Measurements from ENCODE around the gene EHMT1.

Gene EHMT1

DNA sequence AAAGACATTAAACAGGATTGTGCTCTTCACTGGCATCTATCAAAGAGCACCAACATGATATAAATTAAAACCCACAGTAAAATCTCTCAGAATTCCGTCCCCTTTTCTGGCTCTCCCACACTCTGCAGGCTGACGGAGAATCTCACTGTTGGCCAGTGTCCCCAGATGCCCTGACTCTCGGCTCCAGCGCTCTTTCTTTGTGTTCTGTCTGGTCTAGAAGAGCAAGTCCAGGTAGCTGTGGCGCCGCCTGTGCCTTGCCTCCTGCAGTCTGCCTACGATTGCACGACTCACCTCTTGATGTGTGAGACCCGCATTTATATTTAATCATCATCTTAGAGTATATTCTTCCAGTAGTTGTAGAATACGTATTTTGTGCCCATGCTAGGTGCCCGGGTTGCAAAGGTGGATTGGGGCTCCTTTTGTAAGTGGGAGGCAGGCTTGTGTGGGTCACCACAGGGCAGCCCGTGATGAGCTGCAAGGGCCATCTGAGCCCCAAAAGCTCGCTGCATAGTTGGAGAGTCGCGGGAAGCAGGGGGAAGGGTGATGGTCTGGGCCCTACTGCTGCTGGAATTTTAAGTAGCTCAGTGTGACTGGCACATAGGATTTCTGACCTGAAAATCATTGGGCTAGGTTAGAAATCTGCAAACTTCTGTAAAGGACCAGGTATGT is 55.6 kb downstream of the EHMT1 start:
- no peak for DNase-seq

DNA sequence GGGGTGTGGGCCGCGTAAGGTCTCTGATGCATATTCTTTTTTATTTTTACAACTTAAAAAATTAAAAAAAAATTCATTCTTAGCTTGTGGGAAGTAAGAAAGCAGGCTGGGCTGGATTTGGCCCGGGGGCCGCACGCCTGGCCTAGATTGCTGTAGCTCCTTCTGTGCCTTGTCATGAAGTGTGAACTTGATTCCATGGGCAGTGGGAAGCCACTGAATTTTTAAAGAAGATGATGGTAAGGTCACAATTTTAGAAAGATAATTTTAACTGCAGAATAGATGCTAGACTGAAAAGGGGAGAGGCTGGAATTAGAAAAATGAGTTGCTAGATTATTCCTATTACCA is 56.1 kb downstream of the EHMT1 start:
- DNase-seq, result no peak

DNA sequence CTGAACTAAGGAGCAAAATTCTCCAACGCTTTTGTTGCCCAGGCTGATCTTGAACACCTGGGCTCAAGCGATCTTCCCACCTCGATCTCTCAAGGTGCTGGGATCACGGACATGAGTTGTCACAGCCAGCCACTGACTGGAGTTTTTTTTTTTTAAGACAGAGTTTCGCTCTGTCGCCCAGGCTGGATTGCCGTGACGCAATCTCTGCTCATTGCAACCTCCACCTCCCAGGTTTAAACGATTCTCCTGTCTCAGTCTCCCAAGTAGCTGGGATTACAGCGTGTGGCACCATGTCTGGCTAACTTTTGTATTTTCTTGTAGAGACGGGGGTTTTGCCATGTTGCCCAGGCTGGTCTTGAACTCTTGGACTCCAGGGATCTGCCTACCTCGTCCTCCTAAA is 58.2 kb downstream of the EHMT1 start:
- no peak for DNase-seq

DNA sequence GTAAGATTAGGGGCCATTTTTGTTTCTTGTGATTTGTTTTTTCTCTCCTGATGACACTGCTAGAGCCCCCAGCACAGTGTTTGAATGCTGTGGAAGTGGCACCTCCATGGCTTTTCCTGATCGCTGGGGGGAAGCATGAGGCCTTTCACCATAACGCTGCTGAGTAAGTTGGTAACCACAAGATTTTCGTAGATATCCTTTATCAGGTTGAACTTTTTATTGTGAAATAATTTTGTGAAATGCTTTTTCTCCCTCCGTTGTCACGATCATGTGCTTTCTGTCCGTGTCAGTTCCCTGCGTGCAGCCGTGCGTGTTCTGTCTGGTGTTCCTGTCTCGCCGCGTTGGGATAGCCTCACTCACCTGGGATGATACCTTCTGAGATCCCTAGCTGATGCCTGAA is 59.4 kb downstream of the EHMT1 start:
- no peak for DNase-seq

DNA sequence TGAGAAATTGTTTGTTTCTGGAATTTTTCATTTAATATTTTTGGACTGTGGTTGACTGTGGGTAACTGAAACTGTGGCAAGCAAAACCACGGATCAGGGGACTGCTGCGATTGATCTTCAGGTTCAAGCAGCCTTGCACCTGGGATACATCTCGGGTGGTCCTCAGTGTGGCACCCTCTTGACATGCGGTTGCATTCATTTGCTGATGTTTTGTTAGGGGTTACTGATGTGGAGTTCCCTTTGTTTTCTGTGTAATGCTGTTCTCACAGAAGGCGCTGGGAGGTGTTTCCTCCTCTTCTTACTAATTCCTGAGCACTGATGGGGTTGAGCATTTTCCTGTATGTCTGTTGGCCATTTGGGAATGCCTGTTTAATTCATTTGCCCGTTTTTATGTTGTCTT is 60.4 kb downstream of the EHMT1 start:
- DNase-seq, result no peak

DNA sequence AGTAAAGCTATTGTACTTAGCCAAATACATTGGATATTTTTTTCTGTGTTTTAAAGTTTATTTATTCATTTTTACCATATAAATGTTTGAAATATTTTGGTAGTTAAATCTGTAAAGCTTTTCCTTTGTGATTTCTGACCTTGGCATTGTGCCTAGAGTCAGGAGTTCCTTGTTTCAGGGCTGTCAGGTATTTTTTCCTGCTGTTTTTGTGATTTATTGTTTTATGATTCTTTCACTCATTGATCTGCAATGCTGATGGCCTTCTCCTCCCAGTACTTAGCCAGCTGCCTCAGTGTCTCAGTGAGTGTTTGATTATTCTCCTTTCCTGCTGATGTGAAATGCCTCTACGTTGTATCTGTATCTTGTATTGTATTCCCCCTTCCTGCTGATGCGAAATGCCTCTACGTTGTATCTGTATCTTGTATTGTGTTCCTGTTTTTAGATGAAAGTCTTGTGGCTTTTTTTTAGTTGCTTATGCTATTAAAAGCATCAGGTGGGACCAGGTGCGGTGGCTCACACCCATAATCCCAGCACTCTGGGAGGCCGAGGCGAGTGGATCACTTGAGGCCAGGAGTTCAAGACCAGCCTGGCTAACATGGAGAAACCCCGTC is 61.0 kb downstream of the EHMT1 start:
- no peak for DNase-seq

DNA sequence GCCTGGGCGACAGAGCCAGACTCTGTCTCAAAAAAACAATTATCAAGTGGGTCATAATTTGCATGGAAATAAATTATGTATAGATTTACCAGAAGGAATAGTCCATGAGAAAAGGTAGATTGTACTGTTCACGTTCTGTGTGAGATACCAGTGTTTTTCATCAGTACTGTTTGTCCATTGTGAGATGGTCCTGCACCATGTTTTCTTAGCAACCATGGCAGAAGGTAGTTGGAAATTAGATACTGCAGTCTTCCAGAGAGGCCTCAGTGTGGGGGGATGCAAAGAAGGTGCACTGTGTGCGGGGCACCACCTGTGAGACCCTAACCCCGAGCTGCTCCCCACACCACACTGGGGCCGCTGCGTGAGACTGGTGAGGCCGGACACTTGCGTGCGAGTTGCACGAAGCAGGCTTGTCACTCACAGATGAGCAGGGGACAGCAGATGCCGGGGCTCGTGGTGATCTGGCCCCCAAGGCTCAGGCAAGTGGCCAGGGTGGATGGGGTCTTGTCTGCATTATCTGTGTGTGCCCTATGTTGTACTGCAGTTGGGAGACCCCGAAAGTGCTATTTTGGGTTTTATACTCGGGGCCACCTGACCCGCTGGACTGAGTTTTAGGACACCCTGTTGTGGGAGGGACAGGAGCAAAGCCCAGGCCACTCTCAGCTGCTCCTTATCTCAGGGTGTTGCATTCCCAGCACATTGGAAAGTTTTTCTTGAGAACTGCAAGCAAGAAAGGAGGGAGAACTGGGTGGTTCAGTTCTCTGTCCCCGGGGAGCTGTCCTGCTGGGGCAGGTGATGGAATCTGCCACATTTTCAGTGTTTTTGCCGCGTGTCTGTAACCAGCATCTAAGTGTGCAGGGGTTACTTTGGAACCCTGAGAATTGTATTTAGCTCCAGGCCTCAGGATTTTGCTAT is 61.9 kb downstream of the EHMT1 start:
- no peak for DNase-seq

DNA sequence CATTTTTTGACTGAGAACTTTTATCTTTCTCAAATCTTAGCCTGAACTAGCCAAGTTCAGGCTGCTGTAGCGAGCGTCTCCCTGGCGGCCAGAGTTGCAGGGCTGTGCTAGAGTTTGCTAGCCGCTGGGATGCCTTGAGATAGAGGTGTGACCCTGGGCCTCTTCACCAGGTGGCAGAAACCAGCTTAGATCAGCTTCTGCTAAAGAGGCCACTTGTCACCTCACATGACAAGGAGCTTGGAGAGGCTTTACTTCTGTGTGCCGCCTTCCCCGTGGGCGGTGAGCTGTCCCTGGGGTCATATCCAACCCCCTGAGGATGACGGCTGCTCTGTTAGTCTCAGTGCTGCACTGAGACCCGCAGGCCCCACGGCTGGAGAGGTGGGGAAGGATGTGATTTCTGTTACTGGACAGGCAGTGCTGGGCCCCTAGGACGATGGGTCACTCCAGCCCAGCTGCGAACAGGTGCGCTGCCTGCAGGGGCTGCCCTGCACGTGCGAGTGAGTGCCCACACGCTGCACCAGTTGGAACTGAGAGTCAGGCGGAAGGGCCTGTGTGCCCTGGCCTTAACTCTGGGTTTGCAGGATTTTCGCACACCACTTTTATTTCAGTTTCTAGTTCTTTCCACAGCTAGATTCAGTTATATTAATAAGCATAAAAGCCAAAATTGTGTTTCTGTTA is 63.8 kb downstream of the EHMT1 start:
- no peak for DNase-seq

DNA sequence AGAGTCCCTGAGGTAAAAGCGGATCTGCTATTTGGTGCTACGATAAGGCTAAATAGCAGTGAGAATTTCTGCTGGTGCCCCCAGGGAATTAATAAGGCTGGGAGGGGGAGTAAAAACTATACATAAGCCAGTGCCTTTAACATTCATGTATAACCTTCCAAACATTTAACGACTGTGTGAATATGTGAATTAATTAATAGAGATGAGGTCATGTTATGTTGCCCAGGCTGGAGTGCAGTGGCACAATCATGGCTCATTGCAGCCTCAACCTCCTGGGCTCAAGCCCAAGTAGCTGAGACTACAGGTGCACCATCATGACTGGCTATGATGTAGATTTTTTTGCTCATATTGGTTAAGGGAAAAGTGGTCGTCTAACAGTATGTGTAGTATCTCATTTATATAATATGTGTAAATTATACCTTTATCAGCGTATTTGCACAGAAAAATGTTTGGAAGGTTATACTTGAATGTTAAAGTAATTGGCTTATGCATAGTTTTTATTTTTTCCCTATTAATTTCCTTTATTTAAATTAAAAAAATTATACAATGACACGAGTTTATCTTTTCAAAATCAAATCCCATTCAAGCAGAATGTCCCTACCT is 64.6 kb downstream of the EHMT1 start:
- no peak for DNase-seq

DNA sequence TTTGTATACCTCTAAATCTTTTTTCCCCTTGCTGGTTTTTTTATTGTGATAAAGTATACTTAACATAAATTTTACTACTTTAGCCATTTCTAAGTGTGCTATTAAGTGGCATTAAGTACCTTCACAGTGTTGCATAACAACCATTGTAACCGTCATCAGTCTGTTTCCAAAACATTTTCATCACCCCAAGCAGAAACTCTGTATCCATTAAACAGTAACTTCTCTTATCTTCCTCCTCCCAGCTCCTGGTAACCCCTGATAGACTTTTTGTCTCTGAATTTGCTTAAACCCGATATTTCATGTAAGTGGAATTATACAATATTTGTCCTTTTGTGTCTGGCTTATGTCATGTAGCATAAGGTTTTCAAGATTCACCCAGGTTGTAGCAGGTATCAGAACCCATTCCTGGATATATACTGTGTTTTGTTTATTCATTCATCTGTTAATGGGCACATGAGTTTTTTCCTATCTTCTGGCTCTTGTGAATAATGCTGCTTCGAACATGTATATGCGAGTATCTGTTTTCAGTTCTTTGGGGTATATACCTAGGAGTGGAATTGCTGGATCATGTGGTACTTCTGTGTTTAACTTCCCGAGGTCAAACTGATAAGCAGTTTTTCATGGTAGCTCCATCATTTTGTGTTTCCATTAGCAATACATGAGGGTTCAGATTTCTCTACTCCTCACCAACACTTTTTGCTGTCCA is 66.4 kb downstream of the EHMT1 start:
- no peak for DNase-seq

DNA sequence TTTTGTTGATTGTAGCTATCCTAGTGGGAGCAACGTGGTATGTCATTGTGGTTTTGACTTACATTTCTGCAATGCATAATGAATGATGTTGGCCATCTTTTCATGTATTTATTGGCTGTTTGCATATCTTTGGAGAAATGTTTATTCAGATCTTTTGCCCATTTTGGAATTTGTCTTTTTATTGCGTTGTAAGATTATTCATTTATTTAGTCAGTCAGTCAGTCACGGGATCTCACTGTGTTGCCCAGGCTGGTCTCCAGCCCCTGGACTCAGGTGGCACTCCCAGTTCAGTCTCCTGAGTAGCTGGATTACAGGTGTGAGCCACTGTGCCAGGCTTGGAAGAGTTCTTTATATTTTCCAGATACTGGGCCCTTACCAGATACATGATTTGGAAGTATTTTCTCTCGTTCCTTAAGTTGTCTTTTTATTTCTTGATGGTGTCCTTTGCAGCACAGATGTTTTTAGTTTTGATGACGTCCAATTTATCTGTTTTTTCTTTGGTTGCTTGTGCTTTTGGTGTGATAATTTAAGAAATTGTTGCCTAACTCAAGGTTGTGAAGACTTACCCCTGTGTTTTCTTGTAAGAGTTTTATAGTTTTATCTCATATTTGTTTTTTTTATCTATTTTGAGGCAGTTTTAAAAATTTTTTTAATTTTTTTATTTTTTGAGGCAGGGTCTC is 67.1 kb downstream of the EHMT1 start:
- no peak for DNase-seq

DNA sequence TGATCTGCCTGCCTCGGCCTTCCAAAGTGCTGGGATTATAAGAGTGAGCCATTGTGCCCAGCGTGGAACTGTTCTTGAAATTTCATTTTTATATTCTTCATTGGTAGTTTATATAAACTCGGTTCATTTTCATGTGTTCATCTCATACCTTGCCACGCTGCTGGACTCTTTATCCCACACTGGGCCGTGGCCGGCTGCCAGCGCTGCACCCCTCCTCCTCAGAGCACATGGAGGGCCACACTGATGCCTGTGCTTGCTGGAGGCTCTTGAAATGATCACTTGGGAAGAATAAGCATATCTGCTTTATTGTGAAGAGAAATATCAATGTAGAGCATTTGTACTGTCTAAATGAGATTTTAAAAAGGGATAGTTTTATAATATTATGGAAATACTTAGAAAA is 69.5 kb downstream of the EHMT1 start:
- DNase-seq, result no peak

DNA sequence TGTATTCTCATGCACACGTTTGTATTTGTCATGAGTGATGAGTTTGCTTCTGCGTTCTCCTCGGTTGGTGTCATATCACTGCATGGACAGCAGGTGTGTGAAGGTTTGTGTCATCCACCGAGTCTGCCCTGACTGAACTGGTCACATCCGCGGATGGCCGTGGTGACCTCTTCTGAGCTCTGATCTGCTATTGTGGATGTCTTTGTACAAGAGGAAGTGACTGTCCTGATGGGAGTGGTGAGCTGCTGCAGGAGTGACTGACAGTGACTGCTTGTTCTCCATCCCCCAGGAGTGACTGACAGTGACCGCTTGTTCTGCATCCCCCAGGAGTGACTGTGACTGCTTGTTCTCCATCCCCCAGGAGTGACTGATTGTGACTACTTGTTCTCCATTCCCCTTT is 69.9 kb downstream of the EHMT1 start:
- DNase-seq, result no peak

DNA sequence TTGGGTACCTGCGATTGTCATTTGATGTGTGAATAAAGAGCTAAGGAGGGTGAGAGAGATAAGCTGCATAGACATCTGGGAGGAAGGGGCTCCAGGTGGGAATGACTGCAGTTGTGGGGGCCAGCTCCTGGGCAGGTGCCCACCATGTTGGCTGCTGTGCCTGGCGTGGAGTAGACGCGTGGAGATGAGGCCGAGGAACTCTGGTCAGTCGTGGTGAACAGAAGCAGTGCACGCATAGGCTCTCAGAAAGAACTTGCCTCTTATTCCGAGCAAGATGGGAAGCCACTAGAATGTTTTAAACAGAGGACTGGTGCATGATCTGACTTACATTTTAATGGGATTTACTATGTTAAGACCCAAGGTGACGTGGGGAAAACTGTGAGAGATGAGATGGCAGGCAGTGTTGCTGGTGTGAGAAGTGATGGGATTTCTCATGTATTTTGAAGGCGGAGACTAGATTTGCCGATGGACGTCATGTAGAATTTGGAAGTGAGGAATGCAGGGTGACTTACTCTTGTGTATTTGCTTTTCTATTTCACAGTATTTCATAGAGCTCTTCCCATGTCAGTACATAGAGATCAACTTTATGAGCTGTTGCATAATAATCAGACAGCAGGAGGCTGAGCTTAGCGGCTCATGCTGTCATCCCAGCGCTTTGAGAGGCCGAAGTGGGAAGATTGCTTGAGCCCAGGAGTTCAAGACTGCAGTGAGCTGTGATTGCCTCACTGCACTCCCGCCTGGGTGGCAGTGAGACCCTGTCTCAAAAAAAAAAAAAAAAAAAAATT is 71.1 kb downstream of the EHMT1 start:
- DNase-seq, result no peak

DNA sequence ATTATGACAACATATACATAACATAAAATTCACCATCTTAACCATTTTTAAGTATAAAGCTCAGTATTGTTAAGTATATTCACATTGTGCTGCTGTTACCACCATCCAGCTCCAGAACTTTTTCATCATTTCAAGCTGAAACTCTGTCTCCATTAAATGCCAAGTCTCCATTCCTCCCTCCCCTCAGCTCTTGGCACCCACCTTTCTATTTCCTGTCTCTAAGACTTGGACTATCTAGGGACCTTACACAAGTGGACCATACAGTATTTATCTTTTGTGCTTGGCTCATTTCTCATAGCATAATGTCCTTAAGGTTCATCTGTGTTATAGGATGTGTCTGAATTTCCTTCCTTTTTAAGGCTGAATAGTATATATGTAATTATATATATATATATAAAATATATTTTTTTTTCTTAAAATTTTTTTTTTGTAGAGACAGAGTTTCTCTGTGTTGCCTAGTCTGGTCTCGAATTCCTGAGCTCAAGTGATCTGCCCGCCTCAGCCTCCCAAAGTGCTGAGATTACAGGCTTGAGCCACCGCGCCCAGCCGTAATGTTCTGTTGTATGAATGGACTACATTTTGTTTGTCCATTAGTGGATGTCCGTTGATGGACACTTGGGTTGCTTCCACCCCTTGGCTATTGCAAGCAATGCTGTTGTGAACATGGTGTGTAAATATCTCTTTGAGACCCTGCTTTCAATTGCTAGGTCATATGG is 72.3 kb downstream of the EHMT1 start:
- no peak for DNase-seq

DNA sequence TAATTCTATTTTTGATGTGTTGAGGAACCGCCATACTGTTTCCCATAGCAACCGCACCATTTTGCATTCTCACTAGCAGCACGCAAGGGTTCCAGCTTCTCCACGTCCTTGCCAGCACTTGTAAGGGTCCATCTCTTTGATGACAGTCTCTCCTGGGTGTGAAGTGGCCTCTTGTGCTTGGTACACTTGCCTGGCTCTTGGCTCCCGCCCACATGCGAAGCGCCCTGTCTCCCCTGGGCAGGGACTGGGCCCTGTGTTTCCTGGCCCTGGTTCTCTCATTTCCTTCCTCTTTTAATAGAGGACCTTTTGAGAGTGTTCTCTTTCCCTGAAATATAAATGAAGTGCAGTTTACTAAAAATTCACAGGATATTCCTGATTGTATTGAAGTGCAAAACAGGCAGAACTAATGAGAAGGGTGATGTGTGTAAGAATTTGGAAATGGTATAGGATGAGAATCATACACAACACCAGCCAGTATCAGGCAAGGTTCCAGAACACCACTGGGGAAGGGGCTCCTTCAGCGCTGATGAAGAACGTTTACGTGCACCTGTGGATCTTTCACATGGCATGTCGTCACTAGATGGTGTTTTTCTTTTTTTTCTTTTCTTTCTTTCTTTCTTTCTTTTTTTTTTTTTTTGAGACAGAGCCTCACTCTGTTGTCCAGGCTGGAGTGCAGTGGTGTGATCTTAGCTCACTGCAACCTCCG is 73.0 kb downstream of the EHMT1 start:
- no peak for DNase-seq

DNA sequence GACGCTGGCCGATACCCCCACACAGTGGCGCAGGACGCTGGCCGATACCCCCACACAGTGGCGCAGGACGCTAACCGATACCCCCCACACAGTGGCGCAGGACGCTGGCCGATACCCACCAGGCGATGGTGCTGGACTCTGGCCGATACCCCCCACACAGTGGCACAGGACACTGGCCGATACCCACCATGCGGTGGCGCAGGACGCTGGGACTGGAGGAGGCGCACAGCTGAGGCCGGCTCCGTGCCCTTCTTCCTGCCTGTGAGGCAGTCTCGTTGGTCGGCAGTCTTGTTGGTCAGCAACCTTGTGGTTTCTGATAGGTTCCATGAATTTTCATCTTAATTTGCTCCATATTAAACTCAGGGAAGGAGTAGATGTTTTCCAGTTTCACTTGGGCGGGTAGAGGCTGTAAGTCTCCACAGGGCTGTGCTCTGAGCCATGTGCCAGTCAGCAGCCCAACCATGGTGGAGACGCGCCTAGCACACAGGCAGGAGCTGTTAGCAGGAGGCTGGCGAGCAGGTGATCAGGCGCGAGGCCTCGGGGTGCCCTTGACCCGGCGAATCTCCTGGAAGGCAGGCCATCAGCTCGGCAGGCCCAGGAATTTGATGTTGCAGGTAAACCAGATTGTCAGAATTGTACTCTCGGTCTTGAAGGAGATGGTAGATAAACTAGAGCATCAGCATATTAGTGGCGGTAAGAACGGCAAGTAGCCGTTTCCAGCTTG is 75.6 kb downstream of the EHMT1 start:
- DNase-seq, result no peak

DNA sequence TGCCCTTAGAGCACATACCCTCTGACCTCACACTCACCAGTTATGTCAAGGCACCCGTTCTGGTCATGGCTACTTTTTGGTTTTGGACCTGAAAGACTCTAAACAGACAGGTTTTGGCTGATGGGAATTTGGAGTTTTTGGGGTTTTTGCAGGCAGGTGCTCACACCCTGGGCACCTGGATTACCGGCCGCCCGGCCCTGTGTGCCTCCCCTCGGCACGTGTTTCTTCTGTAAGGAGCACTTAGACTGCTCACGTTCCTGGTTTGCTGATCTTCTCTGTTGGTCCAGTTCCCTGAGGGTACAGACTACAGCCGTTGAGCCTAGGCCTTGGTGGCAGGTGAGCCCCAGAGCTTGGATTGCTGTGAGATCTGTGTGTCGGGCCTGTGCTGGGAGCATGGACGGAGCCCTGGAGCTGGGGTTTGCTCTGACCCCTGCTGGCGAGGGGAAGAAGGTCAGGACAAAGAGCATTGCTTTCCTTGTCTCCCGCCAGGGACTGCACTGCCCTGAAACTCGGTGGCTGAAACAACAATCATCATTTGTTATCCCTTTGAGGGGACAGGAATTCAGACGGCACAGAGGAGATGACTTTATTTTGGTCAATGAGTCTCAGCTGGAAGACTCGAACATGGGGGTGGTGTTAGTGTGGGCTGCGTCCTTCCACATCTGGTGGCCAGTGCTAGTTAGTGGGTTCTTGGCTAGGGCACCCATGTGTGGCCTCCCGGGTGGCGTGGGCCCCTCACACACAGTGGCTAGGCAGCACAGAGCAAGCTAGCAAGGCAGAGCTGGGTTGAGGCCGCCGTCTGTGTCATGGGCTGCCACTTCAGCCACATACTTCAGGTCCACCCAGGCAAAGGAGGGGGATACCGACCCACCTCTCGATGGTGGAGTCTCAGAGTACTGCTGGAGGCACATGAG is 76.4 kb downstream of the EHMT1 start:
- DNase-seq, result peak in 1 of 4 experiments; percentile 4

Measured in activated naive CD4-positive, alpha-beta T cell (primary cell).